DMS153 treated with DMSO at 0.1 percent for 48 hours (cell line): ENCODE data around the gene SCN11A.

Experiments used
- DNase-seq: peaks from one replicate; lab custom pipeline; 2025; ENCODE audit not compliant: unreplicated experiment; lab: John Stamatoyannopoulos, UW

The SCN11A gene

GRCh38 chr3:39011191-39011736 is 40.5 kb downstream of the SCN11A start:
- DNase-seq, result no peak

- DNase-seq, result no peak
Measured at GRCh38 chr3:39005295-39005694, 46.4 kb downstream of the SCN11A start.
